GM21529 (cell line): ENCODE measurements around the gene JAG2.

Experiments used
- ATAC-seq: cut with Tn5 transposase; IDR thresholded peaks from one replicate; pipeline ENCODE4 v1.9.1; 2021; ENCODE audit not compliant: unreplicated experiment

JAG2 gene

DNA sequence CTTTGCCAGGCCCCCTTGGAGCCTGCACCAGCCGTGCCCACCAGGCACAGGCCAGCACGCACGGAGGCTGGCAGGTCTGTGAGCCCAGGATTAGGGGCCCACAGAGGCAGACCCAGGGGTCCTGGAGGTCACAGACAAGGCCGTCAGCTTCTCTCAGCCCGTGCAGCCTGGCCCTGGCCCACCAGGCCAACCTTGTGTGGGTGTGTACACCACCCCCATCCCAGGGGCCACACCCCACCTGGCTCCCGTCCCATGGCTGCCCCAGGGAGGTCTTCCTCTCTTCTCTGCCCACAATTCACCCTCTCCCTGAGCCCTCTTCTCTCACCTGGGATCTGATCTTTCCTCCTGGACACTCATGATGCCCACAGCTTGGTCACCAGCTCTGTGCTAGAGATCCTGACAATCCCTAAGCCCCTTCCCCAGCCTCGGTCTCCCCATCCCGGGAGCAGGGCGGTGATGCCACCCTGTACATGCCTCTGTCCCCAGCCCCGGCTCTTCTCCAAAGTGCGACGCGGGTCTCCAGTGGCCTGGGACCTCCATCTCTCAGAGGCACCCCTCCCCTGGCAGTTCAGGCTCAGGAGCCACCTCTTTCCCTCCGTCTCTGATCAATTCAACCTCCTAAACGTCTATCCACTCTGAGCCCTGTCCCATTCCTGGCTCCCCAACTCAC is 72.2 kb downstream of the JAG2 start:
- no peak for ATAC-seq

DNA sequence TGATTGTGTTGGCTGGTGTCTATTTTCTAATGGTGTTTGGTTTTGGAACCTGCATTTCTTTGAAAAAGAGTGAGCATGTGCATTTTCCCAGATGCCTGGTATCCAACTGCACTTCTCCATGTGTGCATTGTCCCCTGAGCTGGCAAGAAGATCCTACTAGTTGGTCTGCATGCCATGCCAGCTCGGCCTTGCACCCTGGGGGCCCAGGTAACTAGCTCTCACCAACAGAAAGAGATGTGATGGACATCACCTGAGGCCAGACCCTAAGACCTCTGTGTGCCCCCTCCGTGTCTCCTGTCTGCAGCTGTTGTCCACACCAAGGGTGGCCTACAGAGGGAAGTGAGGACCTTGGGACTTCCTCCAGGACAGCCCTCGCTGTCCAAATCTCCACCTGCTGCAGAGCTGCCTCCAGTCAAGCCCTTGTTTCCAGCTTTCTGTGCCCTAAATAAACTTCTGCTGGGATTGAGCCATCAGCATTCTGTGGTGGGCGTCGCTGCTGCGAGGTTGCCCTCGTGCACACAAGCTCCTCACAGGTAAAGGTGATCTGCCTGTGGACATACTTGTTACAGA is 73.3 kb downstream of the JAG2 start:
- ATAC-seq, result no peak

DNA sequence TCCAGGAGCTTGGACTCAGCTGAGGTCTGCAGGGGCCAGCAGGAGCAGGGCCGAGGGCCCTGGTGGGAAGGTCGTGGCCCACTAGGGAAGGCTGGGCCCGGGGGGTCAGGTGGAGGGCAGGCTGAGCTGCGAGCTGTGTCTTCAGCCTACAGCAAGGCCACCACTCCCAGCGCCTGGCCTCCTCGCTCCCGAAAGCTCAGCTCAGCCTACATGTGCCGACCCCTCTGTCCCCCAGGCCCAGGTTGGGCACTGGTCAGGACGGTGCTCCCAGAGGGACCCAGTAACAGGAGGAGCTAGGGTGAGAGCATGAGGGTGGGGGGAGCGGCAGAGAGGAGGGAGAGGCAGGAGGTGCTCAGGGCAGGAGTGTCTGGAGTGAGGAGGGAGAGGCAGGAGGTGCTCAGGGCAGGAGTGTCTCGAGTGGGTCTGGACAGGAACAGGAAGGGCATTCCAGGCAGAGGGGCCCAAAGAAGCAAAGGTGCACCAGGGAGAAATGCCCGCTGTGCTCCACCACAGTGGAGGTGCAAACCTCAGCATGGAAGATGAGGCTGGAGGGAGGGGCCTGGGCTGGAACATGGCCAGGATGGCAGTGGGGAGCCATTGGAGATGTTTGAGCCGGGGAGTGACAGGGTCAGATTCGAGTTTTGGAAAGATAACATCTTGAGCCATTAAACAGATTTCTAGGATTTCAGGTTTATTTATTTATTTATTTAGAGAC is 74.2 kb downstream of the JAG2 start:
- ATAC-seq, result no peak

DNA sequence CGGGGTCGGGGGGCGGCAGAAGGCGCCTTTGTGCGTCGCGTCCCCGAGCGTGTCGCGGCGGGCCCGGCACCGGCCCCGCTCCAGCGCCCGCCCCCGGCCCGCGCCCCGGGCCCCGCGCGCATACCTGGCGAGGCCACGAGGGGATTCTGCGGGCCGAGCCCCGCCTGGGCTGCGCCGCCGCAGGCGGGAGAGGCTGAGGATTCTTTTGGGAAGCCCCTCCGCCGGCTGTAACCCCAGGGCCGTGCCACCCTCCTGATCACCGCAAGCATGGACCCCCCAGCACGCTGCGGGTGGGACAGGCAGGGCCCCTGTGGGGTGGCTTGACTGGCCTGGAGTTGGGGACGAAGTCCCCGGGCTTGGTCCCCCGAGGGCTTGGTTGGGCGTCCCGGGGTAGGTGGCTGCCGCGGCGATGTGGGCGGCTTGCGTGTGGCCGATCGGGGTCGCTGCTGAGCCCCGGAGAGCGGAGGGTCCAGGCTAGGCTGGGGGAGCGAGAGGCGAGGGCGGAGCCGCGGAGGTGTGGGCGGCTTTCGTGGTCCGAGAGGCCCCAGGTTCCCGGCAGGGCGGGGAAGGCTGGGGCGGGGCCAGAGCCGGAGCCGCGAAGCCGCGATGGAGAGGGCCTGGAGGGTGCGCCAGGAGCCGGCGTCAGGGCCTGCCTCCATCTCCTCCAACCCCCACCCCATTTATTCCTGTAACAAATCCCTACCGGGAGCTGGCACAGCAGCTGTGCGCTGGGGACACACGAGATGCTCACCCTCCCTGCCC is 75.0 kb downstream of the JAG2 start:
- peak; percentile 73 for ATAC-seq

DNA sequence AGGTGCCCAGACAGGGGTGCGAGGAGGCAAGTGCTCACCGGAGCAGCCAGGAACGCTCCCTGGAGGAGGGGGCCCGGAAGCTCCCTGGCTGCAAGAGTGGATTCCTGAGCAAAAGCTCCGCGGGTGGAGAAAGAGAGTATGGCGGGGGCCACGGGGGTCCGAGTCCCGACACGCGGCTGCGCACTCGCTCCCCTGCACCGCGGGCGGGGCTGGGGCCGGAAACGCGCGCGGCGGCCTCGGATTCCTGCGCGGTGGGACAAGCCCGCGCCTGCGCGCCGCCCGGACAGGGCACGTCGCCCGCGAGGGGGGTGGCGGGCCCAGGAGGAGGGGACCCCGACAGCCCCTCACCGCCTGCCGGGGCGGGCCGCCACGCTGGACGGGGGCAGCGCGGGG is 75.5 kb downstream of the JAG2 start:
- ATAC-seq, result peak; percentile 23

DNA sequence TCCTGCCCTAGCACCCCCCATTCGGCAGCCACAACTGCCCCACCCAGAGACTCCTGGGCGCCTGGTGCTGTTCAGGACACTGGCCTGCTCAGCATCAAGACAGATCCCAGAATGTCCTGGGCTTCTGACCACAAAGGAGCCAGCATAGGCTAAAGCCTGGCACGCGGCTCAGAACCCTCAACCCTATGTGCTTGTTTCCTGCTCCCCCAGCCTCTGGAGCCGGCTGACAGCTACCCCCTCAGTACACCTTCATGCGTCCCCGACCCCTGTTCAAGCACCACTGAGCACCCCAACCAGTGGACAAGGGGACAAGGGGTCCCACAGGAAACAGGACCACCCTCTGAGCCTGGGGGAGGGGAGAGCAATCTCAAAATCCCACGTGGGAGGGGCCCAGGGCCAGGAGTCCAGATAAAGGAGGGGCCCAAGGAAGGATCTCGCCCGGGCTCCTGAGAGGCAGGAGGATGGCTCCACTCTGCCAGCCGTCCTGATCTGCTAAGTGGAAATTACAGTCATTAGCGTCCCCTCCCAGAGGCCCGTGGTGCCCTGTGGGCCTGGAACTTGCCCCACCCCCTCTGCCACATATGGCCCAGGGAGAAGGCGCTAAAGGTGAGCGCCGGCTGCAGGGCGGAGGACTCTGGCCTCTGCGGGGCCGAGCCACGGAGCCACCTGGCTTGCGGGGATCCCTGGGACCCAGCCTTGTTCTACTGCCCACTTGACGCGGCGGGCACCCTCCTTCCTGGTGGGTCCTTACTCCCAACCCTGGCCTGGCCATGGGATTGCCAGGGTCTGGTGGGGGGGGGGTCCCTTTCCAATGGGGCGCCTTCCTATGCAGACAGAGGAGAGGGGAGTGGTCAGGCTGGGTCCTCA is 76.2 kb downstream of the JAG2 start:
- no peak for ATAC-seq

DNA sequence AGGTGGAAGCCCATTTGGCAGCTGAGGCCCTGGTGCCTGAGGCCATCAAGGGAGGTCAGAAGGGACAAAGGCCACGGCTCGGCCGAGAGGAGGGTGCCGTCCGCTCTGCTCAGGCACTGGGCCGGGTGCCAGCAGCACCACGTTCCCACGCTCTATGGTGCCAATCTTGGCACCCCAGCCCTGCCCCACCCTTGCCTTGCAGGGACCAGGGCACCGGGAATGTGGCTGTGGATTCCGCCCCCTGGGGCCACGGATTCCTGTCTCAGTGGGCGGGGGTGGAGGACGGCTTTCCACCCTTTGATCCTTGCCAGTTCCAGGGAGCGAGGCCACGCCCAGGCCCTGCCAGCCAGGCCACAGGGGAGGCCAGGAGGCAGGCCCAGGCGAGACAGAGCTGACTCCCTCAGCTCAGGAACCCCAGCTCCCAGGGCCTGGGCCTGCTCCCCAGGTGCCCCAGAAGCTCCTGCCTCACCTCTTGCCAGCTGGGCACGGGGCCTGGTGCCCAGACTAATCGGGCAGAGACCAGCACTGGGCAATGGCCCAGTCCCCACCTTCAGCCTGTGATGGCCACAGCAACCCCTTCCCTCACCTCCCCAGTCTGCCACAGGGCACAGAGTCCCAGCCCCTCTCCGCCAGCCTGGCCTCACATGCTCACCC is 76.9 kb downstream of the JAG2 start:
- ATAC-seq, result no peak

DNA sequence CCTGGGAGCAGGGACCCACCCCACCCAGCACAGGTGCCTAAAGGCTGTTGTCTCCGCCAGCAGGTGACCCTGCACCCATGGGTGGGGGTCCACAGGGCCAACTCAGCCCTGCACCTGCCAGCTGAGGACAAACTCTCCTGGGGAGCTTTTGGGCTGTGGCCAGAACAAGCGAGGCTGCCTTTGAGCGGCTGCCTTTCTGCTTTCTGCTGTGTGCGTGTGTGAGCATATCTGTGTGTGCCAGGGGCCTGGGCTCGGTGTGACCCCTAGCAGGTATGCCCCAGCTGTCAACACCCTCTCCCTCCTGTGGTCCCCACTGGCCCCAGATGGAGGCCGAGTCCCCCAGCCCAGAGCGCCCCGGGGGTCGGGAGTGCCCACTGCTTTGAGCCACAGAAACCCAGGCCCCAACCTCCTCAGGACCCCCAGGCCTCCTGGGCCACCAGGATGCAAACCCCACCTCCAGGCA is 77.5 kb downstream of the JAG2 start:
- ATAC-seq, result no peak
